HG03064 (cell line): ENCODE results near the gene CBL.

ENCODE experiments used
- ATAC-seq: cut with Tn5 transposase; IDR thresholded peaks from one replicate; pipeline ENCODE4 v1.9.1; 2021; ENCODE audit warnings: low read depth; ENCODE audit not compliant: unreplicated experiment

CBL gene

GRCh38 chr11:119320776-119321524, 114.8 kb downstream of the CBL start:
- ATAC-seq = peak; percentile 50

- no peak for ATAC-seq
Measured at GRCh38 chr11:119322360-119322739, 116.2 kb downstream of the CBL start.

- no peak for ATAC-seq
Measured at GRCh38 chr11:119322921-119323531, 116.9 kb downstream of the CBL start.

- no peak for ATAC-seq
Measured at GRCh38 chr11:119323532-119324033, 117.4 kb downstream of the CBL start.

- ATAC-seq = no peak
Measured at GRCh38 chr11:119324189-119324588, 118.0 kb downstream of the CBL start.

GRCh38 chr11:119329320-119329719, 123.2 kb downstream of the CBL start:
- ATAC-seq = no peak

- ATAC-seq = no peak
Measured at GRCh38 chr11:119330237-119330636, 124.1 kb downstream of the CBL start.

- ATAC-seq = no peak
Measured at GRCh38 chr11:119332111-119332765, 126.1 kb downstream of the CBL start.

- peak; percentile 81 for ATAC-seq
Measured at GRCh38 chr11:119334174-119334930, 128.2 kb downstream of the CBL start, which contains the start of gene RNF26. Gene RNF26 (plus strand): TSS chr11:119334527. CDS start chr11:119335123, 596 bp downstream.

GRCh38 chr11:119335091-119335654, 129.0 kb downstream of the CBL start:
- no peak for ATAC-seq

GRCh38 chr11:119335655-119336543, 129.8 kb downstream of the CBL start:
- ATAC-seq = no peak

GRCh38 chr11:119336744-119337469, 130.8 kb downstream of the CBL start:
- ATAC-seq = no peak

- no peak for ATAC-seq
Measured at GRCh38 chr11:119337581-119338317, 131.6 kb downstream of the CBL start.

GRCh38 chr11:119338318-119338890, 132.3 kb downstream of the CBL start:
- ATAC-seq = no peak

GRCh38 chr11:119338965-119339588, 132.9 kb downstream of the CBL start:
- ATAC-seq = no peak

GRCh38 chr11:119339589-119340334, 133.6 kb downstream of the CBL start:
- ATAC-seq = no peak
